GM12878 (cell line): ENCODE results near the gene MCTP2. TPM values are rescaled to one million over a fixed set of nuclear protein-coding genes. Genes with fewer than 3 reads are reported as not detected.

ENCODE experiments used
- ATAC-seq: fragments of 200-7000 bp; cut with Tn5 transposase; 3 replicates; pipeline ENCODE4 v1.9.1; 2020; ENCODE audit warnings: mild to moderate bottlenecking, moderate library complexity
- BruUV-seq: library from RNA; stranded (reverse); fragments of 400-500 nt; replicated peaks from 2 replicates; lab custom pipeline; 2021; lab: Mats Ljungman, UMichigan
- CTCF ChIA-PET: fragments of 300-600 bp; sonication (Branson Sonifier 250); formaldehyde crosslinking; extraction: SDS; loops from one replicate; lab custom pipeline; 2021; ENCODE audit warnings: inconsistent platforms; lab: Yijun Ruan, JAX
- POLR2A ChIA-PET: fragments of 350-600 bp; formaldehyde crosslinking; extraction: SDS; loops from one replicate; lab custom pipeline; 2021; ENCODE audit warnings: inconsistent platforms; lab: Charles Lee
- RAD21 ChIA-PET: fragments of 300-600 bp; sonication (Branson Sonifier 250); formaldehyde crosslinking; loops from one replicate; lab custom pipeline; 2023; ENCODE audit warnings: antibody characterized with exemption; ENCODE audit not compliant: unreplicated experiment; lab: Charles Lee
- SMC1A ChIA-PET: fragments of 300-600 bp; sonication (Branson Sonifier 250); formaldehyde crosslinking; loops from one replicate; lab custom pipeline; 2023; ENCODE audit not compliant: unreplicated experiment, uncharacterized antibody; lab: Charles Lee
- DNase-seq: peaks from one replicate; pipeline ENCODE4 v3.0.0-alpha.2; 2011; ENCODE audit warnings: low read depth, low spot score
- FAIRE-seq: peaks from 3 replicates; lab custom pipeline; 2011; peaks lifted over from hg19 to GRCh38; lab: Jason Lieb, UNC
- H2AFZ ChIP-seq: 2 replicates; pipeline ENCODE4 v1.6.0; 2011; ENCODE audit warnings: low read depth, low read length, control low read depth; ENCODE audit not compliant: control insufficient read depth
- H3K27ac ChIP-seq: 2 replicates; pipeline ENCODE4 v1.5.1; 2011; ENCODE audit warnings: control low read depth; ENCODE audit not compliant: control insufficient read depth, insufficient read depth
- H3K27me3 ChIP-seq, 2 experiments: replicated peaks in 1 of 2; 2 replicates each; pipeline versions ENCODE4 v1.6.0 to v1.6.1; 2011; ENCODE audit warnings: low read length in 1 of 2; ENCODE audit not compliant: control insufficient read depth in 2 of 2, insufficient read depth in 2 of 2
- H3K36me3 ChIP-seq, 2 experiments: 2 replicates each; pipeline ENCODE4 v1.5.1; 2011; ENCODE audit warnings: low read length in 1 of 2; ENCODE audit not compliant: control insufficient read depth in 2 of 2, insufficient read depth in 2 of 2
- H3K4me1 ChIP-seq: 2 replicates; pipeline ENCODE4 v1.6.1; 2011; ENCODE audit warnings: mild to moderate bottlenecking, low read length, moderate library complexity, mixed read lengths; ENCODE audit not compliant: control insufficient read depth, insufficient read depth
- H3K4me2 ChIP-seq: 2 replicates; pipeline ENCODE4 v1.6.0; 2011; ENCODE audit warnings: control low read depth; ENCODE audit not compliant: control insufficient read depth, insufficient read depth
- H3K4me3 ChIP-seq: fragments of 200-600 bp; sonication (generic); 2 replicates; pipeline ENCODE4 v1.5.1; 2016
- H3K79me2 ChIP-seq: 2 replicates; pipeline ENCODE4 v1.6.0; 2011; ENCODE audit warnings: low read length; ENCODE audit not compliant: control insufficient read depth, insufficient read depth
- H3K9ac ChIP-seq: 2 replicates; pipeline ENCODE4 v1.8.0; 2011; ENCODE audit warnings: low read length, control low read depth, mixed read lengths; ENCODE audit not compliant: control insufficient read depth, insufficient read depth
- H3K9me3 ChIP-seq: replicated peaks from 3 replicates; pipeline ENCODE4 v1.5.1; 2011; ENCODE audit warnings: mild to moderate bottlenecking, low read length; ENCODE audit not compliant: control insufficient read depth, insufficient read depth
- H4K20me1 ChIP-seq: 2 replicates; pipeline ENCODE4 v1.6.0; 2011; ENCODE audit not compliant: control insufficient read depth, insufficient read depth
- ASH2L ChIP-seq: fragments of 300-600, 200-600 bp; sonication (generic); IDR thresholded peaks from 2 replicates; pipeline ENCODE4 v1.6.1; 2017; ENCODE audit warnings: low read depth, mild to moderate bottlenecking, borderline replicate concordance
- ATF7 ChIP-seq: fragments of 450-650 bp; IDR thresholded peaks from 2 replicates; pipeline ENCODE4 v1.6.1; 2016; ENCODE audit warnings: low read depth, mild to moderate bottlenecking
- CEBPB ChIP-seq, 2 experiments: fragments of 150-350 bp in 1 of 2; IDR thresholded peaks; 2 replicates each; pipeline ENCODE4 v1.6.1; 2012 to 2014; ENCODE audit warnings: low read depth in 2 of 2, low read length in 2 of 2, borderline replicate concordance in 1 of 2, inconsistent platforms in 1 of 2
- EED ChIP-seq: sonication (generic); IDR thresholded peaks from 2 replicates; pipeline ENCODE4 v1.6.1; 2016; ENCODE audit warnings: antibody characterized with exemption, low read depth
- GABPA ChIP-seq: IDR thresholded peaks from 2 replicates; pipeline ENCODE4 v1.6.1; 2014; ENCODE audit warnings: antibody characterized with exemption, low read depth, mild to moderate bottlenecking, inconsistent platforms
- IRF4 ChIP-seq: IDR thresholded peaks from 2 replicates; pipeline ENCODE4 v1.6.1; 2011; ENCODE audit warnings: low read depth, low read length
- MAX ChIP-seq: IDR thresholded peaks from 2 replicates; pipeline ENCODE4 v1.6.1; 2012; ENCODE audit warnings: low read depth, low read length, improper control_type of control experiment
- MLLT1 ChIP-seq: fragments of 450-650 bp; IDR thresholded peaks from 2 replicates; pipeline ENCODE4 v1.6.1; 2016; ENCODE audit warnings: mild to moderate bottlenecking
- MTA2 ChIP-seq: fragments of 450-650 bp; IDR thresholded peaks from 2 replicates; pipeline ENCODE4 v1.6.1; 2016; ENCODE audit warnings: low read depth, mild to moderate bottlenecking, moderate library complexity
- NFXL1 ChIP-seq: fragments of 450-650 bp; IDR thresholded peaks from 2 replicates; pipeline ENCODE4 v1.6.1; 2017; ENCODE audit warnings: antibody characterized with exemption, mild to moderate bottlenecking, borderline replicate concordance
- NKRF ChIP-seq: fragments of 450-650 bp; conservative IDR thresholded peaks from 2 replicates; pipeline ENCODE4 v1.6.1; 2017; ENCODE audit warnings: mild to moderate bottlenecking, moderate library complexity
- NRF1 ChIP-seq: conservative IDR thresholded peaks from 2 replicates; pipeline ENCODE4 v1.6.1; 2011; ENCODE audit warnings: mild to moderate bottlenecking, low read depth, low read length, improper control_type of control experiment
- RB1 ChIP-seq: fragments of 450-650 bp; formaldehyde crosslinking; IDR thresholded peaks from 2 replicates; pipeline ENCODE4 v1.6.1; 2017; ENCODE audit warnings: mild to moderate bottlenecking, borderline replicate concordance
- RUNX3 ChIP-seq: IDR thresholded peaks from 2 replicates; pipeline ENCODE4 v1.6.1; 2012; ENCODE audit warnings: low read length, inconsistent platforms
- SREBF1 ChIP-seq: IDR thresholded peaks from 2 replicates; pipeline ENCODE4 v1.6.1; 2012; ENCODE audit warnings: mild to moderate bottlenecking, low read length
- SUZ12 ChIP-seq: fragments of 200-600 bp; sonication (generic); IDR thresholded peaks from one replicate; pipeline ENCODE4 v1.6.1; 2018; ENCODE audit warnings: antibody characterized with exemption, mild to moderate bottlenecking; ENCODE audit not compliant: unreplicated experiment
- TCF7 ChIP-seq: IDR thresholded peaks from 2 replicates; pipeline ENCODE4 v1.6.1; 2014; ENCODE audit warnings: antibody characterized with exemption, borderline replicate concordance
- WRNIP1 ChIP-seq: IDR thresholded peaks from 2 replicates; pipeline ENCODE4 v1.6.1; 2011; ENCODE audit warnings: low read depth, low read length, improper control_type of control experiment, borderline replicate concordance
- ZSCAN29 ChIP-seq: fragments of 450-650 bp; IDR thresholded peaks from 2 replicates; pipeline ENCODE4 v1.6.1; 2017; ENCODE audit warnings: mild to moderate bottlenecking, moderate library complexity
- WGBS: methylation state at CpG from one replicate; pipeline ENCODE4 v1.1.6; 2016; ENCODE audit warnings: low lambda C conversion rate; ENCODE audit not compliant: insufficient replicate concordance, insufficient coverage; ENCODE audit errors: missing lambda C conversion rate; 5-methylcytosine and 5-hydroxymethylcytosine counted together
- in situ Hi-C: fragments of 300-500 bp; cut with MboI; formaldehyde crosslinking; loops from 9 replicates; pipeline ENCODE4 v1.14.3; 2018; ENCODE audit warnings: mixed read lengths
- intact Hi-C: fragments of 100-400 bp; cut with micrococcal nuclease; formaldehyde crosslinking; loops from one replicate; pipeline ENCODE4 v1.14.2; 2022; ENCODE audit not compliant: unreplicated experiment
- polyA plus RNA-seq, 11 experiments: library from polyadenylated mRNA; depleted of rRNA in 4 of 11; unstranded in 6 of 11; stranded (reverse) in 5 of 11; fragments of >200 nt; fragmentation: Nextera tagmentation in 4 of 11; fragmentation: Illumina TruSeq in 1 of 11; extraction: Ambion mirVana in 4 of 11; extraction: Trizol in 1 of 11; gene quantifications; 1 replicate in 1 of 11; 2 replicates in 10 of 11; pipeline versions ENCODE4 v1.2.1 to v1.2.3, GENCODE V29; 2011 to 2016; ENCODE audit warnings: inconsistent platforms in 2 of 11, missing spikeins in 2 of 11, low read depth in 1 of 11
- total RNA-seq, 4 experiments: library from RNA; depleted of rRNA in 3 of 4; stranded (reverse); fragments of >200 nt in 3 of 4; fragmentation: Illumina TruSeq in 1 of 4; extraction: Trizol in 1 of 4; gene quantifications; 2 replicates each; pipeline versions ENCODE4 v1.2.1 to v1.2.3, GENCODE V29; 2013 to 2021
- TF ChIP-seq, protein P1 (sequence below): IDR thresholded peaks from 2 replicates; pipeline ENCODE4 v1.6.1; 2011; ENCODE audit warnings: mild to moderate bottlenecking, low read depth, low read length, moderate library complexity; ENCODE audit not compliant: insufficient replicate concordance

The MCTP2 gene
- total and polyA plus RNA-seq, 10 of the 15 experiments (the other 5 are each of a cell fraction or from before 2014, with no cell fraction given) = 0.24 to 48.5 (median 0.88) TPM

DNA sequence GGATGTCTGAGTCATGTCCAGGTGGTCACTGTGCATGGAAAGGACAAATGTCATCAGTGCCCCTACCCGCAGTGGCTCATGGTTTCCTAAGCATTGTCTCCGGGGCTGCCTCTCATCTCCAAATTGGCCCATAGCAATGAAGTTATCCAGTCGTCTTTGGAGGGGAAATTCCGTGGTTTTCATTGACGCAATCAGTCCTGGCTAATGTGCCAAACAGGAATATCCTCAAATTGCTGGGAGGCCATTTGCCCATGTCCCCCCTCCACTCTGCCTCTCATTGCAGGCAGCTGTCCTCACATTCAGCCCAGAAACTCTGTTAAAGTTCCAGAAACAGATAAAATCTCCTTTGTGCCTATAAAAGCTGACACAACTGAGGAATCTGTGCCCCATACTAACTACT is 81.6 kb downstream of the MCTP2 start:
- H3K27me3 ChIP-seq = no peaks in the 10 kb centered on the region
- no peaks in the 10 kb centered on the region for H3K4me1 ChIP-seq
- RAD21 ChIA-PET = no interaction called here
- in situ Hi-C loops = loop anchor here (25.0 kb wide), 1 partner anchor 1276 kb away; no protein-coding TSS in a partner anchor
- no peak for DNase-seq
- intact Hi-C loops = no loop called here
- H3K4me3 ChIP-seq = no peak overlapping the region
- SMC1A ChIA-PET = interaction anchor here (0.8 to 1.3 kb wide), 2 partner anchors 11 to 93 kb away, joined by 3 read pairs; no protein-coding TSS in a partner anchor
- POLR2A ChIA-PET = no interaction called here
- no peaks in the 10 kb centered on the region for H3K9me3 ChIP-seq
- no peak overlapping the region for H3K27ac ChIP-seq
- H2AFZ ChIP-seq = no peak overlapping the region
- no peak for ATAC-seq
- CTCF ChIA-PET = no interaction called here
- no peaks in the 10 kb centered on the region for H3K79me2 ChIP-seq
- no peaks in the 10 kb centered on the region for H4K20me1 ChIP-seq
- FAIRE-seq = no peak
- no TSS peak for BruUV-seq
- no peak overlapping the region for H3K4me2 ChIP-seq
- no peak overlapping the region for H3K9ac ChIP-seq
- H3K36me3 ChIP-seq = no peaks in the 10 kb centered on the region; a peak in 1 of 4 replicates
- TF ChIP-seq RB1 (no peak), RUNX3 (no peak), CEBPB (IDR thresholded peaks at IDR 0.05; ENCODE audit: borderline replicate concordance in 1 of 2, low read depth in 2 of 2, low read length in 2 of 2) (no peak), ASH2L (no peak), ATF7 (no peak), SUZ12 (no peak), TCF7 (no peak), NRF1 (no peak), IRF4 (no peak), ZSCAN29 (no peak), MLLT1 (no peak), WRNIP1 (no peak), NKRF (no peak), MTA2 (no peak), NFXL1 (no peak), EED (no peak), MAX (no peak), GABPA (no peak), SREBF1 (no peak)
- TF ChIP-seq, protein P1, sequence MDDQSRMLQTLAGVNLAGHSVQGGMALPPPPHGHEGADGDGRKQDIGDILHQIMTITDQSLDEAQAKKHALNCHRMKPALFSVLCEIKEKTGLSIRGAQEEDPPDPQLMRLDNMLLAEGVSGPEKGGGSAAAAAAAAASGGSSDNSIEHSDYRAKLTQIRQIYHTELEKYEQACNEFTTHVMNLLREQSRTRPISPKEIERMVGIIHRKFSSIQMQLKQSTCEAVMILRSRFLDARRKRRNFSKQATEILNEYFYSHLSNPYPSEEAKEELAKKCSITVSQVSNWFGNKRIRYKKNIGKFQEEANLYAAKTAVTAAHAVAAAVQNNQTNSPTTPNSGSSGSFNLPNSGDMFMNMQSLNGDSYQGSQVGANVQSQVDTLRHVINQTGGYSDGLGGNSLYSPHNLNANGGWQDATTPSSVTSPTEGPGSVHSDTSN = no peak
- WGBS = 39% methylated on average over 5 of the region's 5 CpGs
